Measurements from ENCODE around the gene DDR2. TPM values are rescaled to one million over a fixed set of nuclear protein-coding genes. Genes with fewer than 3 reads are reported as not detected.
"Not testable (repeated sequence)": the region's sequence is repeated elsewhere in the genome, so short reads cannot be mapped to it uniquely, and the experiment has no call there.

DDR2 gene
- total RNA-seq, 1 donor from 2014 or later, result 0.09 TPM

GRCh38 chr1:162741574-162741973 is 109.3 kb downstream of the DDR2 start:
- CTCF ChIA-PET, result no interaction called here
- POLR2A ChIA-PET, result no interaction called here
- Mint-ChIP-seq H3K4me3 (no peak overlapping the region), H3K9me3 (no peaks in the 10 kb centered on the region), H3K27me3 (no peaks in the 10 kb centered on the region), H3K4me1 (no peaks in the 10 kb centered on the region), H3K36me3 (ENCODE audit: low read depth) (no peaks in the 10 kb centered on the region), H3K27ac (no peak overlapping the region)
- no peak for TF ChIP-seq CTCF (IDR thresholded peaks at IDR 0.05)
- ATAC-seq (ENCODE audit: low read depth), result no peak
- DNase-seq, result no peak
- intact Hi-C loops (cut with micrococcal nuclease), result no loop called here

GRCh38 chr1:162746264-162746942 is 114.1 kb downstream of the DDR2 start:
- peaks cover 12% of the 10 kb centered on the region for H3K27me3 Mint-ChIP-seq
- CTCF ChIA-PET; DNase-seq; H3K9me3 Mint-ChIP-seq; H3K4me3 Mint-ChIP-seq; ATAC-seq (ENCODE audit: low read depth); POLR2A ChIA-PET; H3K36me3 Mint-ChIP-seq (ENCODE audit: low read depth); H3K27ac Mint-ChIP-seq; intact Hi-C loops (cut with micrococcal nuclease); H3K4me1 Mint-ChIP-seq: not testable (repeated sequence)

- no peak overlapping the region for H3K4me3 Mint-ChIP-seq
- H3K36me3 Mint-ChIP-seq (ENCODE audit: low read depth), result no peaks in the 10 kb centered on the region
- TF ChIP-seq CTCF (IDR thresholded peaks at IDR 0.05), result no peak
- peaks cover 10% of the 10 kb centered on the region for H3K27me3 Mint-ChIP-seq
- POLR2A ChIA-PET, result no interaction called here
- intact Hi-C loops (cut with micrococcal nuclease), result no loop called here
- no peak overlapping the region for H3K27ac Mint-ChIP-seq
- DNase-seq (no peak), ATAC-seq (ENCODE audit: low read depth) (no peak)
- H3K4me1 Mint-ChIP-seq, result no peaks in the 10 kb centered on the region
- CTCF ChIA-PET, result no interaction called here
- no peaks in the 10 kb centered on the region for H3K9me3 Mint-ChIP-seq
Observed at GRCh38 chr1:162753001-162753658, 120.9 kb downstream of the DDR2 start.

- Mint-ChIP-seq H3K4me3 (no peak overlapping the region), H3K4me1 (no peaks in the 10 kb centered on the region), H3K27ac (no peak overlapping the region), H3K27me3 (peaks cover 6% of the 10 kb centered on the region), H3K9me3 (no peaks in the 10 kb centered on the region), H3K36me3 (ENCODE audit: low read depth) (no peaks in the 10 kb centered on the region)
- POLR2A ChIA-PET, result no interaction called here
- CTCF ChIA-PET, result no interaction called here
- DNase-seq (no peak), ATAC-seq (ENCODE audit: low read depth) (no peak)
- TF ChIP-seq CTCF (IDR thresholded peaks at IDR 0.05), result no peak
- intact Hi-C loops (cut with micrococcal nuclease), result no loop called here
Observed at GRCh38 chr1:162753998-162754585, 121.8 kb downstream of the DDR2 start.

- CTCF ChIA-PET, result no interaction called here
- H3K27ac Mint-ChIP-seq, result no peak overlapping the region
- ATAC-seq (ENCODE audit: low read depth), result no peak
- H3K9me3 Mint-ChIP-seq, result no peaks in the 10 kb centered on the region
- POLR2A ChIA-PET, result no interaction called here
- TF ChIP-seq CTCF (IDR thresholded peaks at IDR 0.05), result no peak
- no peak overlapping the region for H3K4me3 Mint-ChIP-seq
- H3K36me3 Mint-ChIP-seq (ENCODE audit: low read depth), result no peaks in the 10 kb centered on the region
- DNase-seq, result no peak
- no peaks in the 10 kb centered on the region for H3K4me1 Mint-ChIP-seq
- H3K27me3 Mint-ChIP-seq, result no peaks in the 10 kb centered on the region
- intact Hi-C loops (cut with micrococcal nuclease), result no loop called here
Observed at GRCh38 chr1:162755306-162755705, 123.0 kb downstream of the DDR2 start.
